Measurements from ENCODE around the gene ASIC1.
A peak's percentile ranks its signal among the peaks of the same experiment; 100 is the strongest.

Gene ASIC1

GRCh38 chr12:50100561-50100960 is 43.2 kb downstream of the ASIC1 start:
- H3K4me3 ChIP-seq (ENCODE audit: low read length): no peak overlapping the region
- no peak for DNase-seq (ENCODE audit: low read depth)
- no peak for TF ChIP-seq CTCF (IDR thresholded peaks at IDR 0.05; ENCODE audit: insufficient read depth, low read depth, low read length, missing control alignments)

GRCh38 chr12:50101663-50102062 is 44.3 kb downstream of the ASIC1 start:
- H3K4me3 ChIP-seq (ENCODE audit: low read length): no peak overlapping the region
- peak; percentile 45 for DNase-seq (ENCODE audit: low read depth)
- TF ChIP-seq CTCF (IDR thresholded peaks at IDR 0.05; ENCODE audit: insufficient read depth, low read depth, low read length, missing control alignments): peak; percentile 60

GRCh38 chr12:50102131-50102531 is 44.7 kb downstream of the ASIC1 start:
- no peak for DNase-seq (ENCODE audit: low read depth)
- TF ChIP-seq CTCF (IDR thresholded peaks at IDR 0.05; ENCODE audit: insufficient read depth, low read depth, low read length, missing control alignments): no peak
- no peak overlapping the region for H3K4me3 ChIP-seq (ENCODE audit: low read length)

GRCh38 chr12:50102646-50103309 is 45.4 kb downstream of the ASIC1 start:
- H3K4me3 ChIP-seq (ENCODE audit: low read length): no peak overlapping the region
- TF ChIP-seq CTCF (IDR thresholded peaks at IDR 0.05; ENCODE audit: insufficient read depth, low read depth, low read length, missing control alignments): no peak
- no peak for DNase-seq (ENCODE audit: low read depth)

- no peak overlapping the region for H3K4me3 ChIP-seq (ENCODE audit: low read length)
- TF ChIP-seq CTCF (IDR thresholded peaks at IDR 0.05; ENCODE audit: insufficient read depth, low read depth, low read length, missing control alignments): no peak
- DNase-seq (ENCODE audit: low read depth): no peak
These were observed 46.0 kb downstream of the ASIC1 start for GRCh38 chr12:50103351-50103750.

GRCh38 chr12:50103767-50104321 is 46.4 kb downstream of the ASIC1 start, which contains the start of gene GPD1:
Gene GPD1, plus strand, starts transcription at chr12:50104008. Its CDS starts 43 bp downstream, at chr12:50104051.
- H3K4me3 ChIP-seq (ENCODE audit: low read length): no peak within 1 kb of the TSS
- peak; percentile 33 for TF ChIP-seq CTCF (IDR thresholded peaks at IDR 0.05; ENCODE audit: insufficient read depth, low read depth, low read length, missing control alignments)
- DNase-seq (ENCODE audit: low read depth): peak; percentile 72

Data from epithelial cell of esophagus (primary cell).